ENCODE data around the gene PTX4. TPM values are rescaled to one million over a fixed set of nuclear protein-coding genes. Genes with fewer than 3 reads are reported as not detected.

Gene PTX4
- total and polyA plus RNA-seq, 2 experiments from 2014 or later, result not detected

DNA sequence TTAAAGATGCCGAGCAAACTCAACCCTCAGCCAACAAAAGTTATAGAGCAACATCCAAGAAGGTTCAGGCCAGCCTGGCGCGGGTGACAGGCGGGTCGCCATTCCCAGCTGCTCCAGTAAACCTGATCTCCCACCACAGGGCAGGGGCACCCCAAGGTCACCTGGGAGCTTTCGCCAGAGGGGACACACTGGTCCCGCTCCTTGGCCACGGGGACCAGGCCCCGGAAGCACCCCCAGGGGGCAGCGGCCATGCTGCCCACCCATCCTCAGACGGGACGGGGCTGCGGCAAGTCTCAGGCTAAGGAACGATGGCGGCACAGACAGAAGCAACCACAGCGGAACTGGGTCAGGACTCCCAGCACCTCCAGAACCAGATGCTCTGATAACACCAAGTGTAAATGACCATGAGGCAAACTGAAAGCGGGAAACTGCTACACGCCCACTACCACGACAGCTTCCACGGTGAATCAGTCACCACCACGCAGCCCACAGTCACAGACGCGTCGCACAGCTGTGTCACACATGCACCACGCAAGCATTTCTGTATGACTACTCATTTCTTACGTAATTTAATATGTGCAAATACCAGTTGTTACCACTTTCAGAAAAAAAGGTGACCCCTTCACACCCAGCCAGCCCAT lies 30.3 kb downstream of the PTX4 start:
- Mint-ChIP-seq H3K27me3 (ENCODE audit: insufficient read depth, low read depth, poor library complexity) (no peaks in the 10 kb centered on the region), H3K27ac (no peak overlapping the region), H3K4me3 (no peak overlapping the region), H3K36me3 (ENCODE audit: low read depth) (peaks cover 8% of the 10 kb centered on the region), H3K9me3 (no peaks in the 10 kb centered on the region), H3K4me1 (no peaks in the 10 kb centered on the region; the same call in 2 of the 3 replicates)
- no peak overlapping the region for H3K4me3 ChIP-seq
- no peak overlapping the region for H3K4me2 ChIP-seq
- no peak for ATAC-seq
- no peak for TF ChIP-seq NANOG (IDR thresholded peaks at IDR 0.05; ENCODE audit: borderline replicate concordance)
- TF ChIP-seq, protein P1, sequence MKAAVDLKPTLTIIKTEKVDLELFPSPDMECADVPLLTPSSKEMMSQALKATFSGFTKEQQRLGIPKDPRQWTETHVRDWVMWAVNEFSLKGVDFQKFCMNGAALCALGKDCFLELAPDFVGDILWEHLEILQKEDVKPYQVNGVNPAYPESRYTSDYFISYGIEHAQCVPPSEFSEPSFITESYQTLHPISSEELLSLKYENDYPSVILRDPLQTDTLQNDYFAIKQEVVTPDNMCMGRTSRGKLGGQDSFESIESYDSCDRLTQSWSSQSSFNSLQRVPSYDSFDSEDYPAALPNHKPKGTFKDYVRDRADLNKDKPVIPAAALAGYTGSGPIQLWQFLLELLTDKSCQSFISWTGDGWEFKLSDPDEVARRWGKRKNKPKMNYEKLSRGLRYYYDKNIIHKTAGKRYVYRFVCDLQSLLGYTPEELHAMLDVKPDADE (IDR thresholded peaks at IDR 0.05), result no peak
- H3K27me3 ChIP-seq (ENCODE audit: insufficient read depth), result no peaks in the 10 kb centered on the region
- H3K9me2 ChIP-seq (ENCODE audit: insufficient read depth), result no peaks in the 10 kb centered on the region
- no peaks in the 10 kb centered on the region; the same call in 1 of the 2 replicates for H3K79me2 ChIP-seq (replicated peaks; ENCODE audit: insufficient read depth)
- DNase-seq (ENCODE audit: low spot score), result no peak
- no peaks in the 10 kb centered on the region for H3K4me1 ChIP-seq (ENCODE audit: insufficient read depth)
- H3K27ac ChIP-seq (ENCODE audit: low read depth), result no peak overlapping the region
- no peaks in the 10 kb centered on the region for H3K36me3 ChIP-seq (ENCODE audit: insufficient read depth)
- H4K20me1 ChIP-seq (replicated peaks; ENCODE audit: insufficient read depth), result peaks cover 4% of the 10 kb centered on the region
- H3F3A ChIP-seq (replicated peaks; ENCODE audit: low read depth), result no peaks in the 10 kb centered on the region
- no peak overlapping the region for H2AFZ ChIP-seq

DNA sequence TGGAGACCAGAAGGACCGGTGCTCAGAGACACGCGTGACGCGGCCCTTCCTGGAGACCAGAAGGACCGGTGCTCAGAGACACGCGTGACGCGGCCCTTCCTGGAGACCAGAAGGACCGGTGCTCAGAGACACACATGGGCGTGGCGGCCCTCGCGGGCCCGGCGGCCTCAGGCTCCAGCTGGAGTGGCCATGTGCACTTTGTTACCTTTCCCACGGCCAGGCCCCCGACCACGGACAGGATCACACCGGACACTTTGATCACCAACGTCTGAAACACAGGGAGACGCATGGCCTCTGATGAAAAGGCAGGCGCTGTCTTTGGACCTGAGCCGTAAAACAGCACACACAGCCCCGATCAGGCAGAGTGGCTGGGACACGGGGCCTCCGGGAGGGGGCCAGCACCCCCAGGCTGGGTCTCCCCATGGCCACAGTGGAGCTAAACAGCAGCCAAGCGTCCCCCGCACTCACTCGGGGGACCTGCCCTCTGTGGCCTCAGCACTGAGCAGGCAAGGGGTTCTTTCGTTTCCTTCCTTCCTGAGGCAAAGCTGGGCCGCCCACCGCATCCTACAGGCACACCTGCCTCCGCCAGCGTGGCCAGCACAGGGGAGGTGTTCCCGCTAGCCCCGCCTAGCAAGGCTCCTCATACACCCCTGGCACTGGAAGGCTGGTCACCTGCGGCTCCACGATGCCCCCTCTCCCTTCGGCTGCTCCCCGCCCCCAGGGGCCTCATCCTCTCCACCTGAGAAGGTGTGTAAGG lies 31.1 kb downstream of the PTX4 start:
- Histone ChIP-seq H3K4me2 (no peak overlapping the region), H3K27ac (ENCODE audit: low read depth) (no peak overlapping the region), H4K20me1 (replicated peaks; ENCODE audit: insufficient read depth) (peaks cover 3% of the 10 kb centered on the region; the same call in 1 of the 2 replicates), H3K36me3 (ENCODE audit: insufficient read depth) (no peaks in the 10 kb centered on the region), H3K27me3 (ENCODE audit: insufficient read depth) (no peaks in the 10 kb centered on the region), H3K4me1 (ENCODE audit: insufficient read depth) (no peaks in the 10 kb centered on the region), H3K4me3 (no peak overlapping the region), H3K9me2 (ENCODE audit: insufficient read depth) (no peaks in the 10 kb centered on the region), H3K79me2 (replicated peaks; ENCODE audit: insufficient read depth) (no peaks in the 10 kb centered on the region; the same call in 1 of the 2 replicates), H3F3A (replicated peaks; ENCODE audit: low read depth) (no peaks in the 10 kb centered on the region), H2AFZ (no peak overlapping the region)
- no peak for DNase-seq (ENCODE audit: low spot score)
- TF ChIP-seq CREB1 (CRISPR knock-in tag; IDR thresholded peaks at IDR 0.05; ENCODE audit: low read depth) (no peak), EZH2 (IDR thresholded peaks at IDR 0.05; ENCODE audit: low read depth, unreplicated experiment) (no peak)
- TF ChIP-seq, protein P2, sequence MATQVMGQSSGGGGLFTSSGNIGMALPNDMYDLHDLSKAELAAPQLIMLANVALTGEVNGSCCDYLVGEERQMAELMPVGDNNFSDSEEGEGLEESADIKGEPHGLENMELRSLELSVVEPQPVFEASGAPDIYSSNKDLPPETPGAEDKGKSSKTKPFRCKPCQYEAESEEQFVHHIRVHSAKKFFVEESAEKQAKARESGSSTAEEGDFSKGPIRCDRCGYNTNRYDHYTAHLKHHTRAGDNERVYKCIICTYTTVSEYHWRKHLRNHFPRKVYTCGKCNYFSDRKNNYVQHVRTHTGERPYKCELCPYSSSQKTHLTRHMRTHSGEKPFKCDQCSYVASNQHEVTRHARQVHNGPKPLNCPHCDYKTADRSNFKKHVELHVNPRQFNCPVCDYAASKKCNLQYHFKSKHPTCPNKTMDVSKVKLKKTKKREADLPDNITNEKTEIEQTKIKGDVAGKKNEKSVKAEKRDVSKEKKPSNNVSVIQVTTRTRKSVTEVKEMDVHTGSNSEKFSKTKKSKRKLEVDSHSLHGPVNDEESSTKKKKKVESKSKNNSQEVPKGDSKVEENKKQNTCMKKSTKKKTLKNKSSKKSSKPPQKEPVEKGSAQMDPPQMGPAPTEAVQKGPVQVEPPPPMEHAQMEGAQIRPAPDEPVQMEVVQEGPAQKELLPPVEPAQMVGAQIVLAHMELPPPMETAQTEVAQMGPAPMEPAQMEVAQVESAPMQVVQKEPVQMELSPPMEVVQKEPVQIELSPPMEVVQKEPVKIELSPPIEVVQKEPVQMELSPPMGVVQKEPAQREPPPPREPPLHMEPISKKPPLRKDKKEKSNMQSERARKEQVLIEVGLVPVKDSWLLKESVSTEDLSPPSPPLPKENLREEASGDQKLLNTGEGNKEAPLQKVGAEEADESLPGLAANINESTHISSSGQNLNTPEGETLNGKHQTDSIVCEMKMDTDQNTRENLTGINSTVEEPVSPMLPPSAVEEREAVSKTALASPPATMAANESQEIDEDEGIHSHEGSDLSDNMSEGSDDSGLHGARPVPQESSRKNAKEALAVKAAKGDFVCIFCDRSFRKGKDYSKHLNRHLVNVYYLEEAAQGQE (IDR thresholded peaks at IDR 0.05; ENCODE audit: unreplicated experiment), result no peak
- Mint-ChIP-seq H3K36me3 (ENCODE audit: low read depth) (peaks cover 8% of the 10 kb centered on the region), H3K4me3 (no peak overlapping the region), H3K27ac (no peak overlapping the region), H3K27me3 (ENCODE audit: insufficient read depth, low read depth, poor library complexity) (no peaks in the 10 kb centered on the region), H3K4me1 (no peaks in the 10 kb centered on the region; the same call in 2 of the 3 replicates), H3K9me3 (no peaks in the 10 kb centered on the region)
- no peak for ATAC-seq
